ENCODE measurements around the gene IZUMO2. TPM values are rescaled to one million over a fixed set of nuclear protein-coding genes. Genes with fewer than 3 reads are reported as not detected.
A peak's percentile ranks its signal among the peaks of the same experiment; 100 is the strongest.

IZUMO2 gene
- total RNA-seq, 2 donors from 2014 or later = not detected

DNA sequence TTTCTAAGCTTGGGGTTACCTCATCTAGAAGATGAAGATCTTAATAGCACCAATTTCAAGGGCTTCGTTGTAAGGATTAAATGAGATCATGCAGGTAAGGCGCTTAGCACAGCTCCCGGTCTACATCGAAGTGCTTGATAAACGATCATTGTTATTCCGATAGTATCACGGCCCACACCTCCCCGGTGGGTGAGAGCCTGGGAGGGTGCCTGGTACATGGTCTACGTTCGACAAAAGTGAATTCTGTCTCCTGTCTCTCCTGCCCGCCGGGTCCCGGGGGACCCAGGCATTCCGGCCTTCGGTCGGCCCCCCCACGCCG lies 39.8 kb upstream of the IZUMO2 start:
- Histone ChIP-seq H3K9ac (ENCODE audit: extremely low read depth, low read length, poor library complexity, severe bottlenecking) (no peak overlapping the region), H3K9me3 (ENCODE audit: control insufficient read depth, low read length) (peaks cover 7% of the 10 kb centered on the region), H3K4me1 (ENCODE audit: control insufficient read depth, insufficient read depth, low read length) (no peaks in the 10 kb centered on the region), H3K27me3 (ENCODE audit: control insufficient read depth, insufficient read depth, low read length, poor library complexity, severe bottlenecking) (peaks cover 21% of the 10 kb centered on the region), H3K27ac (ENCODE audit: low read depth, low read length) (no peak overlapping the region), H3K36me3 (ENCODE audit: control insufficient read depth, insufficient read depth, low read length) (no peaks in the 10 kb centered on the region), H3K4me3 (ENCODE audit: low read length) (no peak overlapping the region)
- peaks cover 42% of the 10 kb centered on the region for H3K27me3 Mint-ChIP-seq (ENCODE audit: insufficient read depth)
- no peaks in the 10 kb centered on the region for H3K9me3 Mint-ChIP-seq
- H3K4me3 Mint-ChIP-seq = peak overlapping the region; percentile 57
- TF ChIP-seq, protein P1, sequence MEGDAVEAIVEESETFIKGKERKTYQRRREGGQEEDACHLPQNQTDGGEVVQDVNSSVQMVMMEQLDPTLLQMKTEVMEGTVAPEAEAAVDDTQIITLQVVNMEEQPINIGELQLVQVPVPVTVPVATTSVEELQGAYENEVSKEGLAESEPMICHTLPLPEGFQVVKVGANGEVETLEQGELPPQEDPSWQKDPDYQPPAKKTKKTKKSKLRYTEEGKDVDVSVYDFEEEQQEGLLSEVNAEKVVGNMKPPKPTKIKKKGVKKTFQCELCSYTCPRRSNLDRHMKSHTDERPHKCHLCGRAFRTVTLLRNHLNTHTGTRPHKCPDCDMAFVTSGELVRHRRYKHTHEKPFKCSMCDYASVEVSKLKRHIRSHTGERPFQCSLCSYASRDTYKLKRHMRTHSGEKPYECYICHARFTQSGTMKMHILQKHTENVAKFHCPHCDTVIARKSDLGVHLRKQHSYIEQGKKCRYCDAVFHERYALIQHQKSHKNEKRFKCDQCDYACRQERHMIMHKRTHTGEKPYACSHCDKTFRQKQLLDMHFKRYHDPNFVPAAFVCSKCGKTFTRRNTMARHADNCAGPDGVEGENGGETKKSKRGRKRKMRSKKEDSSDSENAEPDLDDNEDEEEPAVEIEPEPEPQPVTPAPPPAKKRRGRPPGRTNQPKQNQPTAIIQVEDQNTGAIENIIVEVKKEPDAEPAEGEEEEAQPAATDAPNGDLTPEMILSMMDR (conservative IDR thresholded peaks at IDR 0.05) = no peak
- 59 to 81% methylated on average over 12 to 16 of the region's 18 CpGs for WGBS, 2 experiments (ENCODE audit: insufficient coverage in 1 of 2, insufficient read length in 1 of 2)
- no peaks in the 10 kb centered on the region for H3K36me3 Mint-ChIP-seq (ENCODE audit: low read depth)
- DNase-seq = no peak
- peaks cover 3% of the 10 kb centered on the region for H3K4me1 Mint-ChIP-seq
- H3K27ac Mint-ChIP-seq = no peak overlapping the region

DNA sequence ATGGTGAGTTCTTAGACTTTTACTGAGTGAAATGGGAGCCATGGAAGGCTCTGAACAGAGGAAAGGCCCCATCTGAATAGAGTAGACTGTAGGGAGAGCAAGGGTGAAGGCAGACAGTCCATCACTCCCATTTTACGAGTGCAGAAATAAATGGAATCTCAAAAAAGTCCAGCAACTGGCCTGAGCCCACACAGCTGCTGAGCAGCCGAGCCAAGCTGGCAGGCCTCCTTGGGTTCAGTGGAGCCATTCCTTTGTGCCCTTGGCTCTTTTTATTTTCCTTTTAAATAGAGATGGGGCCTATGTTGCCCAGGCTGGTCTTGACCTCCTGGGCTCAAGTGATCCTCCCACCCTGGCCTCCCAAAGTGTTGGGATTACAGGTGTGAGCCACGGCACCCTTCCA lies 39.3 kb upstream of the IZUMO2 start:
- H3K4me3 ChIP-seq (ENCODE audit: low read length) = no peak overlapping the region
- H3K9me3 ChIP-seq (ENCODE audit: control insufficient read depth, low read length) = peaks cover 7% of the 10 kb centered on the region
- no peak overlapping the region for H3K27ac Mint-ChIP-seq
- no peak overlapping the region for H3K27ac ChIP-seq (ENCODE audit: low read depth, low read length)
- 78 to 87% methylated on average over 2 to 3 of the region's 3 CpGs for WGBS, 2 experiments (ENCODE audit: insufficient coverage in 1 of 2, insufficient read length in 1 of 2)
- no peak overlapping the region for H3K9ac ChIP-seq (ENCODE audit: extremely low read depth, low read length, poor library complexity, severe bottlenecking)
- H3K36me3 Mint-ChIP-seq (ENCODE audit: low read depth) = no peaks in the 10 kb centered on the region
- H3K4me1 ChIP-seq (ENCODE audit: control insufficient read depth, insufficient read depth, low read length) = no peaks in the 10 kb centered on the region
- TF ChIP-seq, protein P1 (conservative IDR thresholded peaks at IDR 0.05) = no peak
- DNase-seq = no peak
- no peaks in the 10 kb centered on the region for H3K9me3 Mint-ChIP-seq
- peak overlapping the region; percentile 57 for H3K4me3 Mint-ChIP-seq
- H3K27me3 ChIP-seq (ENCODE audit: control insufficient read depth, insufficient read depth, low read length, poor library complexity, severe bottlenecking) = peaks cover 21% of the 10 kb centered on the region
- H3K27me3 Mint-ChIP-seq (ENCODE audit: insufficient read depth) = peaks cover 44% of the 10 kb centered on the region
- no peaks in the 10 kb centered on the region for H3K36me3 ChIP-seq (ENCODE audit: control insufficient read depth, insufficient read depth, low read length)
- H3K4me1 Mint-ChIP-seq = peaks cover 3% of the 10 kb centered on the region

DNA sequence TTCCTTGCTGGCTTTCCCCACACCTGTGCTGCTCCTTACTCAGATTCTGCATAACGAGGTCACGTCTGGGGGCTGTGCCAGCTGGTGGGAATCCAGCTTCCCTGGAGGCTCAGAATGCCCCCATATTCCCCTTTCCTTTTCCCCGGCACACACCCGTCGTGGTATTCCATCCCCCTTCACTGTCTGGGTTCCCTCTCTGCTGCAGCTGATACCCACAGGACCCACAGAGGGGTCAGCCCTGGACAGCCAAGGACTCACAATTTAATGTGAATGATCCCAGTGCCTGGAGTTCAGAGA lies 36.1 kb upstream of the IZUMO2 start:
- Histone ChIP-seq H3K9ac (ENCODE audit: extremely low read depth, low read length, poor library complexity, severe bottlenecking) (no peak overlapping the region), H3K36me3 (ENCODE audit: control insufficient read depth, insufficient read depth, low read length) (no peaks in the 10 kb centered on the region), H3K4me3 (ENCODE audit: low read length) (no peak overlapping the region), H3K9me3 (ENCODE audit: control insufficient read depth, low read length) (peaks cover 26% of the 10 kb centered on the region), H3K27me3 (ENCODE audit: control insufficient read depth, insufficient read depth, low read length, poor library complexity, severe bottlenecking) (peaks cover 13% of the 10 kb centered on the region), H3K4me1 (ENCODE audit: control insufficient read depth, insufficient read depth, low read length) (no peaks in the 10 kb centered on the region), H3K27ac (ENCODE audit: low read depth, low read length) (no peak overlapping the region)
- WGBS, 2 experiments (ENCODE audit: insufficient coverage in 1 of 2, insufficient read length in 1 of 2) = 35 to 59% methylated on average over 2 to 5 of the region's 5 CpGs
- no peak overlapping the region for H3K27ac Mint-ChIP-seq
- TF ChIP-seq, protein P1 (conservative IDR thresholded peaks at IDR 0.05) = no peak
- no peaks in the 10 kb centered on the region for H3K9me3 Mint-ChIP-seq
- peaks cover 43% of the 10 kb centered on the region for H3K27me3 Mint-ChIP-seq (ENCODE audit: insufficient read depth)
- H3K36me3 Mint-ChIP-seq (ENCODE audit: low read depth) = no peaks in the 10 kb centered on the region
- no peak overlapping the region for H3K4me3 Mint-ChIP-seq
- no peaks in the 10 kb centered on the region for H3K4me1 Mint-ChIP-seq
- DNase-seq = no peak
